CD4-positive, alpha-beta T cell treated with Interferon alpha-2 for 1 hour (primary cell): Measurements from ENCODE around the gene HOXB5.

Experiments
- DNase-seq, 2 donors: peaks; one replicate each; pipeline ENCODE4 v3.0.0-alpha.2; 2020 to 2022

The HOXB5 gene

DNA sequence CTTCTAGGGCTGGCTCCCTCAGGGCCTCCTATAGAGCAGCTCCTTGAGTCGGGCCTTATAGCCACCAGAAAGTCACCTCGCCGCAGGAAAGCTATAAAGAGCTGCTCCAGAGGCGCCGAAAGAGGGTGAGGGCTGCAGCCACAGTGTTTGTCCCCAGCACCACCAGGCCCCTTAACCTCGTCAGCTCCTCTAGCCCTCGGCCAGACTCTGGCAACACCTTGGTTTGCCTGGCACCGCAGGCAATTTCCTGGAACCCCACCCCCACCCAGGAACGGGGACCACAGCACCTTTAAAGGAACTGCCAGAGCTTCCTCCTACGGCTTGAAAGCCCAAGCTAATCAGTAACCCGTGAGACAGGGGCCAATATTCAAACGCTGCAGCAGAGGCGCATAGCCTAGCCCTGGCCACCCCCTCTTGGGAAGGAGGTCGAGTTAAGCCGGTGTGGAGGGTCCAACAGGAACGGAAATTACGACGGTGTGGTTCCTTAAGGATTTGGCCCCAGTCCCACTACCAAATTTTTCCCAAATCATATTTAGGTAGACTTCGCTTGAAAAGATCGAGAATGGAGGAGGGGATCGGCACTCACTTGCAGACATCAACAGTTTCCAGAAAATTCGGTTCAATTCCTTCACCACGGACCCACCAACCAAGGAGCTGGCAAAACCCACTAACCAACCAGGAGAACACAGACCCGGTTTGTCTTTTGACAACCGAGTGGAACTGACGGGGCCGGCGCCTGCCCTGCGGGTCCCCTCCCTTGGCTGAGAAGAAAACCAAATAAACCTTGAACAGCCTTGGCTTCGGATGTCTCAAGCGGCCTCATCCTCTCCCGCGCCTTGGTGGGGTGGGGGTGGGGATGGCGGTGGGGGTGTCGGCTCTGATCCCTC is 8.2 kb upstream of the HOXB5 start:
- DNase-seq = no peak

DNA sequence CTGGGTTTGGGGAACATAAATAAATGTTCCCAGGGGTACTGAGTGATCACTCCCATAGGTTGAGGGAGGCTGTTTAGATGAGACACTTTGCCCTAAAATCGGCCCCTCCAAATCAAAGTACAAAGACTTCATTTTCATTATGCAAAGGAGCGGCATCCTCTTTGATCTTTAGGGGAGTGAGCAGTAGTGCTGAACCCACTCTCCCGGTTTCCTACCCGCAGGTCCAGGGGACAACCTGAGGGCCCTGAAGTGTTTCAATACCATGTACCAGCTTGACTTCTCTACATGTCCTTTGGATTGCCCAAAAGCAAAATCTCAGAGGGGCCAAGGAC is 7.6 kb upstream of the HOXB5 start:
- no peak for DNase-seq

DNA sequence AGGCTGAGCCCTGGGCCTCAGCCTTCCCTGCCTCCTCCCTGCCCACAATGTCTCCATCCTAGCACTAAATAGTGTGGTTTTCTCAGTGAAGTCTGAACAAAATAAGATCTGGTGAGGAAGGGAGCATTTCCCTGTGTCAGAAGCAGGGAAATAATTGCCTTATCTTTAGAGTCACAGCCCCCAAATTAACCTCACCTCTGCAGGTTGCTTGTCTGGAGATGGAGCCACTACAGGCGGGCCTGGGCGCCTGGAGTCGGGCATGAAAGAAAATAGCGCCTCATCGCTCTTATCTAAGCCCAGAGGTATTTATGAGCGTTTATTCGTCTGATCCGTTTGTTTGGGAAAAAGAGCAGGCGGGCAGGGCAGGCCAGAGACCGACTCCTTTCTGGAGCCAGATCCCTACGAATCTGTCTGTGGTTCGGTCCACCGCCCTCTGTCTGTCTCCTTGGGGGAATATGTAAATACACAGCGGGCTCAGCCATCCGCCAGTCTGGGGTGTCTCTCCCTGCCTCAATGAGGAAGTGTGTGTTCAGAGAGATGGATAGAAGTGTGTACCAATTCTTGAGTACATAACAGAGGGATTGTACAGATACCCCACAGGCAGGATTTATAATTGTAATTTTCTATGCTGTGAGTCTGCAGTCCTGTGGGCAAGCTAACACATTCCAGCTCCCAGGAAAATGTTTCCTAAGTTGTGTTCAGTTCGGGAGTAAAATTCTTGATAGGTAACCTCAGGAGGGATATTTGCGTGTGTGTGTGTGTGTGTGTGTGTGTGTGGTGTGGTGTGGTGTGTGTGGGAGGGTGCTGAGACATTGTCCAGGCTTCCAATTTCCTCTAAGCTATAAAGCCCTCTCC is 6.9 kb upstream of the HOXB5 start:
- DNase-seq = no peak

DNA sequence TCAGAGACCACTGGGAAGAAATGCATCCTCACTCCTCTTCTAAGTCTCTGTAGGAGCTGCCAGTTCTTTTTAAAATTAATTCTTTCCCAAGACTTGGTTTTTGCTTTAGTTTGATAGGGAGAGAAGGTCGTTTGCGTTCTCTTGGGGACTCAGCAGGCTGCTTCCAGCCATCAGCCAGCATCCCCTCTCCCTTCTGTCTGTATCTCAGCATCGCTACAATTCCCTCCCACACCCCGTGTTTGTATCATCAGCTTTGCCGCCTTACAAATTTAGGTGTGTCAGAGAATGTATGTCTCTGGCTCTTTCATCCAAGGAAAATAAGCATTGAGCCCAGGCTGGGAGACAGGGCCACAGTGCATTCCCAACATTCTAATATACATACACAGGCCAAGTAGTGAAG is 5.8 kb upstream of the HOXB5 start:
- no peak for DNase-seq

DNA sequence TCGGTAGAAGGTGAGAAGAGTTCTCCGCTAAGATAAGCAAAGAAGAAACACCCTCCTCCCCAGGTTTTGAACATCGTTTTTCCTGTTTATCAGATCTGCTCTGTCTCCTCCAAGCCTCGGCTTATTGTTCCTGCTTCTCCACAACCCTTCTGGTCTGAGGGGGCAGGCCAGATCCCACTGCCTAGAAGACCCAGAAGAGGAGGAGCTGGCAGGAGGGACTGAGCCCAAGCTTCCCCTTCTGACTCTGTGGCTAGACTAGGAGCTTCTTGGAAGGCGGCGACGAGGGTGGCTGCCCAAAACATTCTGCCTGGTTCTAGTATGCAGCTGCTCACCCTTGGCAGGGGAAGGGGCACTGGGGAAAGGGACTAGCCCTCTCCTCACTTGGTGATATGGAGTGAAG is 5.2 kb upstream of the HOXB5 start:
- DNase-seq = no peak

DNA sequence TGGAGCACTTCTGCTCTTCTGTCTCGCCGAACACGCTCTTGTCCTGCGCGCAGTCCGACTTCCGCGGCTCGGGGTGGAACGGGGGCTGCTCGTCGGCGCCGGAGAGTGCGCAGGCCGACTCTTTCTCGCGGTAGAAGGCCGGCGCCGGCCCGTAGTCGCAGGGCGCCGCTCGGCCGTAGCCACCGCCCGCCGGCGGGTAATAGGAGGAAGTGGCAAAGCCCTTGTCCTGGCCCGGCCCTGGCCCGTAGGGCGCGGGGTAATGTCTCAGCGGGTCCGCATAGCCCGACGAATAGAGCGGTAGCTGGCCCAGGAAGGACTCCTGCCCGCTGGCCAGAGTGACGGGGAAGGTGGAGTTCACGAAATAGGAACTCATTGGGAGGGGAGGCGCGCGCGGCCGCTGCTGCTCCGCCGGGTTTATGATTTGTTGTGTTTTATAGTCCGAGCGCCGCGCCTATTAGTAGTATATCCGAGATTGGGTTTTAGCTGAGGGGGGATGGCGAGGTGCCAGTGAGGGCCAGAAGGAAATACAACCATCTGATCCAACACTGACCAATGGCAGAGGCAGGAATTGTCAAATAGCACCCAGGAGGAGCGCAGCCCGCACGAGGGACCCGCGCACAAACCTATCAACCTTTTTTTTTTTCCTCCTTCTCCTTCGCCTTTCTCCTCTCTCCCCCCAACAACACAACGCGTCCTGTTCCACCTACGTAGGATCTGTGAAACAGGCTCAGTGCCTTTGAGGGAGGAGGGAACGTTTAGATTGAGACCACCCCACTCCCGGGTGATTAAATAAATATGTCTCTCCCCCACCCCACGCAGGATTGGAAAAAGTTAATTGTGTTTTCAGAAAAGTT is 4.4 kb upstream of the HOXB5 start:
- peak; percentile 27 to 53 for DNase-seq

DNA sequence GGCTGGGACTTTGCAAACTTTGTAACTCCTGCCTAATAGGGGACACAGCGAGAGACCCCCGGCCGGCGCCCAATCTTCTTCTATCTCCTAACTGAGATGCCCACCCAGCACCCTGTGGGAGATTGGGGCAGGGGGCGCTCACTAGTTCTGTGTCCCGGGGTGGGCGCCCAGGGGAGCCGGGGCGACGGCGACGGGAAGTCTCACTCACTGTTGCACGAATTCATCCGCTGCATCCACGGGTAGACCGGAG is 3.9 kb upstream of the HOXB5 start:
- no peak for DNase-seq

DNA sequence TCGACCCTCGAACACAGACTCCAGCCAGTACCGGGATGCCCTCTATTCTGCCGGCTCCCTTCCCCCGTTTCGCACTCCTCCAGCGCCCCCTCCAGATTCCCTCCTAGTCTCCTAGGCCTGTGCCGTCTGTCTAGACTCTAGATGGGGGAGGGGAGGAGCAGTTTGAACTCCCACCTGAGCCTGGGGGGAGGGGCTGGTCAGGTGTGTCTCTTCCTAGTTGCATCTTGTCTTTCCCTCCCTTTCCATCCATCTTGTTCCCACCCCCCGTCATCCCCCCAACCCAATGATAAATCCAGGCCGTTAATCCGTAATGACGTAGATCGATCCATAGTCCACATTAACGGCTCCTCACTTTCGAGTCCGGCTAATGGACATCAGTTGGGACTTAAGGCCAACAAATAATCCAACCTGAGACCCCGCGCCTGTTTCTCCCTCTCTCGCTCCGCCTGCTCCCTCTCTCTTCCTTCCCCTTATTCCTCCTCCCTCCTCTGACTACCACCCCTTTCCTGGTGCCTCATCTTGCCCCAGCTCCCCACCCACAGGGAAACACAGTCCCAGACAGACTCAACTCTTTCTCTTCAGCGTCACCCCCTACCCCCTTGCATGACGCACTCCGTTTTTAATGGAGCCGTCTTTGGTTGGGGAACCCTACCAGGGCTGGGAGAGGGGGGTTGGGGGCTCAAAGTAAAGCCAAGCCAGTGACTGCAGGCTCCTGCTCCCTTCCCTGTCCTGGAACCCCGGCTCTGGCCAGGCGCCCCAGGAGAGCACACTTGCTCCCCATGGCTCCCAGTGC is 3.4 kb upstream of the HOXB5 start:
- no peak for DNase-seq

DNA sequence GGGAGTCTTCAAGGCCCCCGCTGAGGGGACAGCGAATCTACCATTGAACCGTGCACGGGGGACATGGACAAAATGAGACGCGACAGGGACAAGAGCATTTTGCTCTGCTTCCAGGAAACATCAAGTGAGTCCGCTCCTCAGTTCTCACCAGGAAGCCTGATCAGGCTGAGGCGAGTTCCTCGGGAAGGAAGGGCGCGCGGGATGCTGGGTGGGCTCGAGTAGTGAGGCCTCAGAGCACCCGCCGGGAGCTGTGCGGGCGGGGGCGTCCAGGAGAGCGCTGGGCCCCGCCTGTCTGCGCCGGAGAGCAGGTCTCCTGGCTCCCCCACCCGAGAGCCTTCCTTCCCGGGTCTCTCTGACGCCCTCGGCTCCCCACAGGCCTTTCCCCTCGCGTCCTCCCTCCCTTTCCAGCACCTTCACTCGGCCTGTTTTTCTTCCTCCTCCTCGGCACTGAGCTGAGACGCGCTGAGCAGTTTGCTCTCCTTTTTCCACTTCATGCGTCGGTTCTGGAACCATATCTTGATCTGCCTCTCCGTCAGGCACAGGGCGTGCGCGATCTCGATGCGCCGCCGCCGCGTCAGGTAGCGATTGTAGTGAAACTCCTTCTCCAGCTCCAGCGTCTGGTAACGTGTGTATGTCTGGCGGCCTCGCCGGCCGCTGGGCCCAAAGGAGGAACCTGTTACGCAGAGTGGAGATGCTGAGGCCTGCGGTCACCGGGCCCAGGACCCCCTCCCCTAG is 2.6 kb upstream of the HOXB5 start:
- peak in 1 of 2 donors; percentile 35 for DNase-seq

DNA sequence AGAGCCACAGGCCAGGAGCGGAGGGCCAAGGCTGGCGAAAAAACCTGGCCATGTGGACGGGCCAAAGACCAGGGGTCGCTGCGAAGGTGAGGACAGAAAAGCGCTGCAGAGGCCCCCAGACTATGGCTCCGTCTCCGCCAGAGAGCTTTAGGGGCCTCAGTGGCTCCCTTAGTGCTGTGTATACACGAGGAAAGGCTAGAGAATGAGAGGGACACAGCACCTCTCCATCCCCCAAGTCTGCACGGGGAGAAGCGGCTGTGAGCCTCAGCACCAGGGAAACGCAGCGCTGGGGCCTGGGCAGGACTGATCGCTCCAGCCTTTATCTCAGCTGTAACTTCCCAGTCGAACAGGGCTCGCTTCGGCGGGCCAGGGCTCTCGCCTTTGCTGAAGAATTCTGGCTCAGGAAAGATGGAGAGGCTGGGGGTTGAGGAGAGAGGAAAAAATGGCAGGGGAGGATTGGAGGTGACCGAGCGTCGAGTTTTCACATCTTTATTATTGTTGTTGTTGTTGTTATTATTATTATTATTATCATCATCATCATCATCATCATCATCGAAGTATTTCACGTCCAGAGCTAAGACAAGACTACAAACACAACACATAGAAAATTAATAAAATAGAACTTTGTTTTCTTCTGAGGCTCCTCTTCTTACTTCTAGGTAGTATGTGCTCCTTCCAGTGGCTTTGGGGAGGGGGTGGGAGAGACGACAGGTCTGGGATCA is 1.9 kb upstream of the HOXB5 start:
- DNase-seq = no peak

DNA sequence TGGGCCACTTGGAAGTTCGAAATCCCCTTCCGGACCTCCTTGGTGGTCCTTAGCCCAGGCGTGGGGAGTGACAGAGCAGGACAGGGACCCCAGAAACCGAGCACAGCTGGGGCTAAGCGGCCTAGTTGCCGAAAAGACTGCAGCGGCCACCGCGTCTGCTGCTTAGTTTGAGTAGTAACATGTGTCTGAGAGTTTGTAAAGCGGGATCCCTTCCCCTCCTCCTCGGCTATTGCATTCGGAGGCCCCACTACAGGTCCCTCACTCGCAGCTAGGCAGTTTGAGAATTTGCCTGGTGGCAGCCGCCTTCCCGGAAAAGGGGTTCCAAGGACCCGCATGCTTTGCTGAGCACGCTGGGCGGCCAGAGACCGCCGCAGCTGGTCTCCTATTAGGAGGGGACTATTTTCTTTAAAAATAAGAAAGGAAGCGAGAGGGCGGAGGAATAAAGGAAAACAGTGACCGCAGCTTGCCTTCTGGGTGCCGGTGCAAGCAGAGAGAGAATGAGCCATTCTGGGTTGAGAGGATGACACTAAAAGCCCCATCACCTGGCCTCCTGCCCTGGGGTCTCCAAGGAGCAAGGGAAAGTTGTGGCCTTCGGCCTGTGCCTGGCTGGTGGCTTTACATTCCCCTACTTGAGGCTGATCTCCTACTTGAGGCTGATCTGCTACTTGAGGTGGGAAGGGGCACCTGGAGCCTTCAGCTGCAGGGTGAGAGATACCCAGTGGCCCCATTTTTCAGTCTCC is 1.1 kb upstream of the HOXB5 start:
- DNase-seq = no peak

DNA sequence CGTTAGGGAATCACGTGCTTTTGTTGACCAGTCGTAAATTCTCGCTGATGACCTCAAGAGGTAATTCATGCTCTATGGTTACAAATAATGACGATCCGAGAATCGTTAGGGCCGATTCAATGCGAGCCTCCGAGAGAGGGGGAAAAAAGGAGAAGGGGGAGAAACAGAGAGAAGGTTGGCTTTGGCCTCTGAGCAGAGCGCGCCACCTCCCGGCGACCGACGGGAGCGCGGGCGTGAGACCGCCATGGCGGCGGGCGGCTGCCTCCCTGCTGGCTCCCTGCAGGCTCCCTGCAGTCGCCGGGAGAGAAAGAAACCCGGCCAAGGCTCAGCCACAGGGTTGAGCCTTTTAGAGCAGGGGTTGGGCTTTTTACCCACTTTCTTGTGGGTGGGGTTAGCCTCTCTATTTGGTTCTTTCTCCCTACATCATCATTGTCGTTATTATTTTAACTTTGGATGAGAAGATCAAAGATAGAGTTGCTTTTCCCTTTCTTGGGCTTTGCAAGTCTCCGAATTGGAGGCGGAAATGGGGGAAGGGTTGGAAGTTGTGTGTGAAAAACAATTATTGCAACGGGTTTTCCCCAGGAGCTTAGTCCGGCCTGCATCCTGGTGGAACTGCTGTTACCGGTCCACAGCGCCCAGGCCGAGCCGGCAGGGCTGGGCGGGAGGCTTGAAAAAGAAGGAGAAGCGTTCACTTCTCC is 410 bp upstream of the HOXB5 start:
- peak; percentile 75 to 85 for DNase-seq

DNA sequence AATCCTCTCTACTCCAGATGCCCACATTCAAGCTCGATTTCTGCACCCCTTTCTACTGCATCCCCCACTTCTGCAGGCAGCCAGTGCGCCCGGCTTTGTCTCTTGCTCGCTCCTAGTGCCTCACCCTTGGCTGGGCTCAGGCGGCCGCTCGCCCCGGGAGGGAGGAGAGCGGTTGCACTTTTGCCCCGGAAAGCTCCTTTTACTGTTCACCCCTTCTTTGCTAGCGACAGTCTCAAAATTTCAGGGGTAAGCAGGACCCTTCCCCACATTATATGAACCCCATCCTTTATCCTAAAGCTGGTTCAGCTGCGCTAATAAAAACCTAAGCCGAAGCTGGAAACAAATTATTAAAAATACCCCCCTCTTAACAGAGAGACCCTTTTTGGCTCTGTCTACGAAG is 1.0 kb downstream of the HOXB5 start:
- no peak for DNase-seq

DNA sequence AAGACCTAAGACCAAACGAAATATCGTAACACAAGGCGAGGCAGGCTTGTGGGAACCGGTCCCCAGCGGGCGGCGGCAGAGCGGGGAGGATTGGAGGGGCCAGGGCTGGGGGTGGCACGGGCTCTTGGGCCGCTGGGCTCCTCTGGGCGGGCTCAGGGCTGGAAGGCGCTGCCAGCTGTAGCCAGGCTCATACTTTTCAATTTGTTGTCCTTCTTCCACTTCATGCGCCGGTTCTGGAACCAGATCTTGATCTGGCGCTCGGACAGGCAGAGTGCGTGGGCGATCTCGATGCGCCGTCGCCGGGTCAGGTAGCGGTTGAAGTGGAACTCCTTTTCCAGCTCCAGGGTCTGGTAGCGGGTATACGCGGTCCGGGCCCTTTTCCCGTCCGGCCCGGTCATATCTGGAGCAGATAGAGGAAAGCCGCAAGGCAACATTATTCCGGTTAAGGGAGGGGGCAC is 1.5 kb downstream of the HOXB5 start:
- no peak for DNase-seq

DNA sequence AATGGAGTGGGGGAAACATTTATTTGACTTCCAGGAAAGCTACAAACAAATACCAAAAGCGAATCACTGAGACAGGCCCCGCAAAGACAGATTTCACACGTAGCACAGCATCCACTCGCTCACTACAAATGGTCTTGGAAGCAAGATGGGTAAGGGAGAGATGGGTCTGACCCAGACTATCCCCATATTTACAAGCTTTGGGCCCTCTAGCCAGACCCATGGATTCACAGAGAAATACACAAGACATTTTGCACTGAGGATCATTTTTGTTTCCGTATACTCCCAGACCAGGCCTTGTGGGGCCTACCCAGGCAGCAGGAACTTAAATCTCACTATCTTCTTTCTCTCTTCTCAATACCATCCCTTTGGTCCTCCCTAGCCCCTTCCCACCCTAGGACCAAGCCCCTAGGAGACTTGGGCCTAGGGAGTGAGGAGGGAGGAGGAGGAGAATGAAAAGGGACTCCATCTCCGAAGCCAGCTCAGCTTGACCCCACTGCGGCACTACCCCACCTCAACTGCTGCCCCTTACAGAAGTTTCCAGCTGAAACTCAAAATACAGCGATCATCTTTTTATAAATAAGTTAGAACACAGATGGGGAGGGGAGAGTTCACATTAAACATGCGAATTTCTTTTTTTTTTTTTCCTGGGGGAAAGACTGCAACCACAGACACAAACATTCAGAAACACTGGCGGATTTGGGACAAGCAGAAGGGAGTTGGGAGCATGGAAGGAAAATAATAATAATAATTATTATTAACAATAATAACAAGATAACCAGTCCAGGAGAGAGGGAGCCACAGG is 2.1 kb downstream of the HOXB5 start:
- DNase-seq = no peak

DNA sequence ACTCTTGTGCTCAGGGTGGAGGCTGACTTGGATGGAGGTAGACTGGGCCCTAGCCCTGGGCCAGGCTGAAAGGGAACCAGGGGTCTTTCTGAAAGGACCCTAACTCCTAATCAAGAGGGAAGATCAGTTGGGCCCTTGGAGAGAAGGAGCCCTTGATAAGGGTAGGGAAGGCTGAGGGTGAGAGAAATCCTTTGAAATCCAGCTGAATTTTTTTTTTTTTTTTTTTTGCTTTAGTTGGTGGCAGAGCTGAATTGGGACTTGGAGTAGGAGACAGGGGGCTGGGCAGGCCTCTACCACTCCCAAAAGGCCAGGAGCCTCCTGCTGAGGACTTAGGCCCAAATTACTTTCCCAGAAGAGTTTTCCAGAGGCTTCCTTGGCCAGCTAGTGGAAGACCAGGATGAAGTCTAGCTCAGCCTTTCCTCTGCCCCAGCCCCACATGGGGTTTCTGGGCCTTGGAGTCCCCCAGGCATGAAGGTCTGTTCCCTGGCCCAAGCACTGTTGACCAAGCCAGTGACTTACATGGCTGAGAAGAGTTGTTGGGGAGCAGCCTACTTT is 2.9 kb downstream of the HOXB5 start:
- no peak for DNase-seq

DNA sequence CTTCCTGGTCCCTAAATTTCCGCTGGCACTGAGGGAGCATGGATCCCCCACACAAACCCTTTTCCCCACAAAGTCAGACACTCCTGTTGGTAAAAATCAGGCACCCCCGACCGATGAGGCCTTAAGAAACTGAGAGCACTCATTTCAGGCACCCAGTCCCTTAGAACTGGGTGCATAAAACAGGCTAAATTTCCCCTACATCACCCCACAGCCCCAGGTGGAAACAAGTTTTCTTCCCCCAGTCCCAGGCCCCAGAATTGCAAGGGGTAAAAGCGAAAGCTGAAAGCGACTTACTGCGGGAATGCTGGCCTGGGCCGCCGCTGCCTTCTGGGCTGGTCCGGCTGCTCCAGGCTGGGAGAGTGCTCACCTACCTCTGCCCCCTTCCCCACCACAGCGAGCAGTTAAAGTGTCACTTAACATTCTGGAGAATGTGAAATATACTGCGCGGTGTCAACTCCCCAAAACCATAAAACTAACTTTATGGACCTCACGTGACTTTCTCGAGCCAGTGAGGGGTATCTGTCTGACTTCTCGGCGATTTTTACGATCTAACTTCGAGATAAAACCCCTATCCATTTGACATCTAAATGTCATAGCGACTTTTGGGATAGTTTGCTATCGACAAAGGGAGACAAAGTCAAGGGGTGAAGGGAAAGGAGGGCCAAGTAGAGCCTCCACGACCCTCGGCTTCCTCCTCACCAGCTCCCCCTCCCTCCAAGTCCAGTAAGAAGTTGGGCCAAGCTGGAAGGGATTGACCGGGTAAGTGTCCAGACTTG is 3.6 kb downstream of the HOXB5 start, which contains the start of gene HOXB3:
TSS of gene HOXB3 (minus strand) at position 411 of the 776 bp plus-strand sequence. CDS start 37,767 bp downstream, outside the sequence.
- DNase-seq = no peak
